ENCODE data around the gene PAPOLG. TPM values are rescaled to one million over a fixed set of nuclear protein-coding genes. Genes with fewer than 3 reads are reported as not detected.

The PAPOLG gene
- total and polyA plus RNA-seq, 2 donors (not counting 1 experiment from before 2014, with no cell fraction given) = 9.4 to 27.5 TPM

DNA sequence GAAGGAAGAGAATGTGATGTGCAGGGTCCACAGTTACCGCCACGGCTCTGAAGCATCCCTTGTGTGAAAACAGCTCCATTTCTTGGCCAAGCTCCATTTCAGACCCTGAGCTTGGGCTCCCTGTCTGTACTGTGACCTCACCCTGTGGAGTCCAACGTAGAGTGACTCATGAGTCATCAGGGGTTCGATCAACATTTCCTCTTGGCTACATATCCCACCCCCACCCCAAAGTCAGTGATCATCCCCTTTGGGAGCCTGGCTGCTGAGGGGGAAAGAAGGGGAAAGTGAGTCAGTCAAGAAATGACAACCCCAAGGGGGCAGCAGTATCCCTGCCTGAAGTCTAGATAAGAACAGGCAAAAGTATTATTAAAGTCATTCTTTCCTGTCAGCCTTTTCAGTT lies 62.2 kb downstream of the PAPOLG start:
- intact Hi-C loops (cut with micrococcal nuclease) = loop anchor here (1.0 to 2.0 kb wide), 2 partner anchors 65 to 181 kb away; no protein-coding TSS in a partner anchor
- Histone ChIP-seq H3K9me3 (ENCODE audit: control extremely low read depth in 1 of 3, control insufficient read depth in 2 of 3, insufficient read depth in 1 of 3, low read length in 2 of 3) (no peaks in the 10 kb centered on the region), H3K27me3 (replicated peaks in 1 of 4; ENCODE audit: control extremely low read depth in 1 of 4, control insufficient read depth in 3 of 4, insufficient read depth in 4 of 4, low read length in 3 of 4) (no peaks in the 10 kb centered on the region), H3K79me2 (ENCODE audit: control insufficient read depth, insufficient read depth, low read length) (peaks cover 18% of the 10 kb centered on the region), H4K20me1 (ENCODE audit: control insufficient read depth, insufficient read depth, low read length, poor library complexity, severe bottlenecking) (no peaks in the 10 kb centered on the region), H3K9ac (ENCODE audit: low read length) (no peak overlapping the region), H3K36me3 (replicated peaks in 1 of 2; ENCODE audit: control extremely low read depth in 1 of 2, control insufficient read depth in 1 of 2, extremely low read depth in 1 of 2, insufficient read depth in 2 of 2, low read length in 1 of 2) (no peaks in the 10 kb centered on the region), H2AFZ (ENCODE audit: insufficient read depth, low read depth, low read length, poor library complexity, severe bottlenecking) (peak overlapping the region; percentile 0), H3K27ac (ENCODE audit: low read length in 2 of 2) (no peak overlapping the region), H3K4me2 (replicated peaks; ENCODE audit: low read depth, low read length, poor library complexity, severe bottlenecking) (peak overlapping the region; percentile 30), H3K4me1 (ENCODE audit: control insufficient read depth in 2 of 2, insufficient read depth in 2 of 2, low read length in 2 of 2) (peaks cover 32 to 37% of the 10 kb centered on the region in 2 donors), H3K4me3 (ENCODE audit: control extremely low read depth in 1 of 5, extremely low read depth in 1 of 5, insufficient read depth in 1 of 5, low read depth in 2 of 5, low read length in 4 of 5) (no peak overlapping the region)
- no peaks in the 10 kb centered on the region for H3K9me3 Mint-ChIP-seq (ENCODE audit: insufficient read depth)
- peak overlapping the region; percentile 46 for H3K27ac Mint-ChIP-seq
- 81% methylated on average over 2 of the region's 4 CpGs for WGBS (ENCODE audit: insufficient coverage)
- TF ChIP-seq EZH2 (IDR thresholded peaks at IDR 0.05; ENCODE audit: borderline replicate concordance, insufficient read depth, low read depth, low read length, poor library complexity, severe bottlenecking) (no peak), CTCF (IDR thresholded peaks at IDR 0.05) (peak; percentile 51)
- POLR2A ChIA-PET = interaction anchor here (0.8 to 0.9 kb wide), 3 partner anchors 45 to 65 kb away, joined by 4 to 8 read pairs (median 4); partner anchors contain the start of gene REL
- ATAC-seq (ENCODE audit: low read depth) = peak; percentile 57
- DNase-seq = peak; percentile 56
- H3K4me3 Mint-ChIP-seq = peak overlapping the region; percentile 34
- peaks cover 44% of the 10 kb centered on the region for H3K4me1 Mint-ChIP-seq
- CTCF ChIA-PET = interaction anchor here (0.6 to 3.3 kb wide), 24 partner anchors 10 to 181 kb away, joined by 3 to 34 read pairs (median 4); partner anchors contain the start of gene REL
- H3K27me3 Mint-ChIP-seq = no peaks in the 10 kb centered on the region

DNA sequence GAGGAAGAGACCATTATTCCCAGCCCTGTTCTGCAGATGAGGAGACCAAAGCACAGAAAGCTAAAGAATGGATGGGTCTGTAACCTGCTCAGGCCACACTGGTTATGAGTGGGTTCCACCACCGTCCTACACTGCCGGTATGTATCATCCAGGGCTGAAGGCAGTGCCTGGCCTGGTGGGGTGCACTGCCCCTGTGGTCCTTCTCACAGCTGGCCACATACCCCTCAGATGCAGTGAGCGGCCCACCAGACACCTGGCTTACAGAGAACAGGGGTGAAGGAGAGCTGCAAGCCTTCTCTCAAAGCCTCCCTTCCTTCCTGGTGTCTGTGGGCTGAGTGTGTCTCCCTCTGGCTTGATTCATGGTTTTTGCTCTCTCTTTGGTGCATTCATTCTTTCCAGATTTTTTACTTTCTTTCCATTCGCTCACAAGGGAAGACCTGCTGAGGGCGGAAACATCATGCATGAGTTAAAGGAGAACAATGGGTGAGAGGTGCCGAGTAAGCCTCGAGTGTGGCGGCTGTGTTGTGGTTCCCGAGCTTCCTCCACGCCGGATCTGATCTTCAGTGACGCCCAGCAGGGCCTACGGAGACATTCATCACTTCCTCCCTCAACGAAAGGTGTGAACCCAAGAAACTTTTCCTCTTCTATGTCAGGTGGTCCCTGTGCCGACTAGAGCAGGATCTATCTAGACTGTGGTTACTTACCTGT lies 63.2 kb downstream of the PAPOLG start:
- Histone ChIP-seq H2AFZ (ENCODE audit: insufficient read depth, low read depth, low read length, poor library complexity, severe bottlenecking) (peak overlapping the region; percentile 25), H3K9ac (ENCODE audit: low read length) (no peak overlapping the region), H3K36me3 (replicated peaks in 1 of 2; ENCODE audit: control extremely low read depth in 1 of 2, control insufficient read depth in 1 of 2, extremely low read depth in 1 of 2, insufficient read depth in 2 of 2, low read length in 1 of 2) (no peaks in the 10 kb centered on the region), H3K9me3 (ENCODE audit: control extremely low read depth in 1 of 3, control insufficient read depth in 2 of 3, insufficient read depth in 1 of 3, low read length in 2 of 3) (no peaks in the 10 kb centered on the region), H3K27ac (ENCODE audit: low read length in 2 of 2) (no peak overlapping the region), H3K4me2 (replicated peaks; ENCODE audit: low read depth, low read length, poor library complexity, severe bottlenecking) (no peak overlapping the region), H3K27me3 (replicated peaks in 1 of 4; ENCODE audit: control extremely low read depth in 1 of 4, control insufficient read depth in 3 of 4, insufficient read depth in 4 of 4, low read length in 3 of 4) (no peaks in the 10 kb centered on the region), H3K4me3 (ENCODE audit: control extremely low read depth in 1 of 5, extremely low read depth in 1 of 5, insufficient read depth in 1 of 5, low read depth in 2 of 5, low read length in 4 of 5) (no peak overlapping the region), H4K20me1 (ENCODE audit: control insufficient read depth, insufficient read depth, low read length, poor library complexity, severe bottlenecking) (no peaks in the 10 kb centered on the region), H3K4me1 (ENCODE audit: control insufficient read depth in 2 of 2, insufficient read depth in 2 of 2, low read length in 2 of 2) (peaks cover 32 to 37% of the 10 kb centered on the region in 2 donors), H3K79me2 (ENCODE audit: control insufficient read depth, insufficient read depth, low read length) (peaks cover 18% of the 10 kb centered on the region)
- no peaks in the 10 kb centered on the region for H3K27me3 Mint-ChIP-seq
- intact Hi-C loops (cut with micrococcal nuclease) = loop anchor here (2.0 kb wide), 1 partner anchor 63 kb away; no protein-coding TSS in a partner anchor
- H3K4me1 Mint-ChIP-seq = peaks cover 44% of the 10 kb centered on the region
- ATAC-seq (ENCODE audit: low read depth) = peak; percentile 19
- DNase-seq = peak; percentile 31
- no peak for TF ChIP-seq CTCF (IDR thresholded peaks at IDR 0.05)
- no peak for TF ChIP-seq EZH2 (IDR thresholded peaks at IDR 0.05; ENCODE audit: borderline replicate concordance, insufficient read depth, low read depth, low read length, poor library complexity, severe bottlenecking)
- WGBS (ENCODE audit: insufficient coverage) = 41% methylated on average over 10 of the region's 15 CpGs
- ChIA-PET POLR2A (interaction anchor here (4.1 kb wide), 1 partner anchor 62 kb away, joined by 16 read pairs; the partner anchor contains the start of gene REL), CTCF (interaction anchor here (1.2 to 3.9 kb wide), 6 partner anchors 12 to 180 kb away, joined by 6 to 34 read pairs (median 13); partner anchors contain the start of gene REL)
- peak overlapping the region; percentile 37 for H3K4me3 Mint-ChIP-seq
- no peaks in the 10 kb centered on the region for H3K9me3 Mint-ChIP-seq (ENCODE audit: insufficient read depth)
- peak overlapping the region; percentile 70 for H3K27ac Mint-ChIP-seq

Data from B cell (primary cell).